Activated naive CD8-positive, alpha-beta T cell (primary cell): Measurements from ENCODE around the gene FAM53A.

Experiments
- H3K27ac Mint-ChIP-seq: one replicate; pipeline ENCODE4 v1.8.0; 2021; ENCODE audit warnings: mixed read lengths
- H3K27me3 Mint-ChIP-seq: one replicate; pipeline ENCODE4 v1.8.0; 2021; ENCODE audit warnings: mixed read lengths
- H3K36me3 Mint-ChIP-seq: one replicate; pipeline ENCODE4 v1.8.0; 2021; ENCODE audit warnings: mixed read lengths
- H3K4me1 Mint-ChIP-seq: one replicate; pipeline ENCODE4 v1.8.0; 2021; ENCODE audit warnings: low read depth, mixed read lengths
- H3K4me3 Mint-ChIP-seq: one replicate; pipeline ENCODE4 v1.8.0; 2021; ENCODE audit warnings: mild to moderate bottlenecking, mixed read lengths
- H3K9me3 Mint-ChIP-seq: one replicate; pipeline ENCODE4 v1.8.0; 2021; ENCODE audit warnings: low read depth, mixed read lengths

The FAM53A gene, protein sequence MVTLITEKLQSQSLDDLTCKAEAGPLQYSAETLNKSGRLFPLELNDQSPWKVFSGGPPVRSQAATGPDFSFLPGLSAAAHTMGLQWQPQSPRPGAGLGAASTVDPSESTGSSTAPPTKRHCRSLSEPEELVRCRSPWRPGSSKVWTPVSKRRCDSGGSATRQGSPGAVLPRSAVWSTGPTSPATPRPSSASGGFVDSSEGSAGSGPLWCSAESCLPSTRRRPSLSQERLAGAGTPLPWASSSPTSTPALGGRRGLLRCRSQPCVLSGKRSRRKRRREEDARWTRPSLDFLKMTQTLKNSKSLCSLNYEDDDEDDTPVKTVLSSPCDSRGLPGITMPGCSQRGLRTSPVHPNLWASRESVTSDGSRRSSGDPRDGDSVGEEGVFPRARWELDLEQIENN

DNA sequence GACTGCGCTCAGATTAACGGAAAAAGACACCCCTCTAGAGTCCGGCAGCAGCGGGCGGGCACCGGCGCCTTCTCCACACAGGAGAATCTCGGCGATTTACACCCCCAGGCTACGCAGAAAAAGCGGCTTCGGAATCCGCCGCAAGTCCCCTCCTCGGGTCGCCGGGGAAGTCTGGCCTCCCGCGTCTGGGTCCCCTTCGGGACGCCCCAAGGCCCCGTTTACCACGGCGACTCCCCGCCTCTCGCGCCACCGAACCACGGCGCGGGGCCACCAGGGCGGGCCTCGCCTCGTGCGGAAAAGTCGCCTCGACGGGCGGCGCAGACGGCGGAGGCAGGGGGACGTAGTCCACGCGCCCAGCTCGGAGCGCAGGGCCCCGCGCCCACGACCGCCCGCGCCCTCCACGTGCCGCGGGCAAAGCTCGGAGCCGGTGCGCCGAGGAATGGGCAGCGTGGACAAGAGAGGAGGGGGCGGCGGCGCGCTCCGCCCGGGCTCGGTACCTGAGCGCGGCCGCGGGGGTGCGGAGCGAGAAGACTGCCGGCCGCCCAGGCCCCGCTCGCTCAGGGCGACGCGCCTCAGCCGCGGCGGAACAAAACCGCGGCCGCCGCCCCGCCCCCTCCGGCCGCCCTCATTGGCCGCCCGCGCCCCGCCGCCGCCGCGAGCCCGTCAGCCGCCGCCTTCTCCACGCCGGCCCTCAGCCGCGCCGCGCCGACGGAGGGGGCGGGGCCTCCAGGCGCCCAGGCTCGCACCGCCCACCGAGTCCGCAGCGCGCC, at the start of gene FAM53A:
Gene FAM53A (minus strand): TSS at position 578 of the 770 bp plus-strand sequence. CDS start 15,572 bp downstream, outside the sequence.
- Mint-ChIP-seq H3K9me3 (no peaks in the 10 kb centered on the region), H3K4me1 (peaks cover 12% of the 10 kb centered on the region), H3K27ac (peak within 1 kb of the TSS; percentile 92), H3K4me3 (peak within 1 kb of the TSS; percentile 91), H3K27me3 (no peaks in the 10 kb centered on the region), H3K36me3 (no peaks in the 10 kb centered on the region)

DNA sequence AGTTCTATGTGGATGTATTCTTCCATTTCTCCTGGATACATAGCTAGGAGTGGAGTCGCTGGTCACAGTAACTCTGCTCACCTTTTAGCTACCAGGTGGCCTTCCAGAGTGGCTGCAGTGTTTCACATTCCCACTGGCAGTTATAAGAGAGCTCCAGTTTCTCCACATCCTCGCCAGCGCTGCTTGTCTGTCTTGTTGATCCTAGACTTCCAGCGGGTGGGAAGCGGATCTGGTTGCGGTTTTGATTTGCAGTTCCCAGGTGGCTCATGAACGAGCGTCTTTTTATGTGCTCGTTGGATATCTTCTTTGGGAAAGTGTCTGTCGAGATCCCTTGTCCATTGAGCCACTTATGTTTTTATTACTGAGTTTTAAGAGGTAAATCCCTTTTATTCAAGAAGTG, 48.8 kb upstream of the FAM53A start:
- Mint-ChIP-seq H3K27me3 (no peaks in the 10 kb centered on the region), H3K4me3 (no peak overlapping the region), H3K4me1 (peaks cover 17% of the 10 kb centered on the region), H3K9me3 (no peaks in the 10 kb centered on the region), H3K36me3 (peaks cover 1% of the 10 kb centered on the region), H3K27ac (no peak overlapping the region)

GRCh38 chr4:1731180-1731579, 47.1 kb upstream of the FAM53A start:
- Mint-ChIP-seq H3K27me3 (no peaks in the 10 kb centered on the region), H3K27ac (no peak overlapping the region), H3K4me1 (peaks cover 26% of the 10 kb centered on the region), H3K4me3 (no peak overlapping the region), H3K9me3 (no peaks in the 10 kb centered on the region), H3K36me3 (peaks cover 4% of the 10 kb centered on the region)

GRCh38 chr4:1730532-1731135, 46.5 kb upstream of the FAM53A start:
- Mint-ChIP-seq H3K36me3 (peaks cover 4% of the 10 kb centered on the region), H3K4me3 (no peak overlapping the region)

DNA sequence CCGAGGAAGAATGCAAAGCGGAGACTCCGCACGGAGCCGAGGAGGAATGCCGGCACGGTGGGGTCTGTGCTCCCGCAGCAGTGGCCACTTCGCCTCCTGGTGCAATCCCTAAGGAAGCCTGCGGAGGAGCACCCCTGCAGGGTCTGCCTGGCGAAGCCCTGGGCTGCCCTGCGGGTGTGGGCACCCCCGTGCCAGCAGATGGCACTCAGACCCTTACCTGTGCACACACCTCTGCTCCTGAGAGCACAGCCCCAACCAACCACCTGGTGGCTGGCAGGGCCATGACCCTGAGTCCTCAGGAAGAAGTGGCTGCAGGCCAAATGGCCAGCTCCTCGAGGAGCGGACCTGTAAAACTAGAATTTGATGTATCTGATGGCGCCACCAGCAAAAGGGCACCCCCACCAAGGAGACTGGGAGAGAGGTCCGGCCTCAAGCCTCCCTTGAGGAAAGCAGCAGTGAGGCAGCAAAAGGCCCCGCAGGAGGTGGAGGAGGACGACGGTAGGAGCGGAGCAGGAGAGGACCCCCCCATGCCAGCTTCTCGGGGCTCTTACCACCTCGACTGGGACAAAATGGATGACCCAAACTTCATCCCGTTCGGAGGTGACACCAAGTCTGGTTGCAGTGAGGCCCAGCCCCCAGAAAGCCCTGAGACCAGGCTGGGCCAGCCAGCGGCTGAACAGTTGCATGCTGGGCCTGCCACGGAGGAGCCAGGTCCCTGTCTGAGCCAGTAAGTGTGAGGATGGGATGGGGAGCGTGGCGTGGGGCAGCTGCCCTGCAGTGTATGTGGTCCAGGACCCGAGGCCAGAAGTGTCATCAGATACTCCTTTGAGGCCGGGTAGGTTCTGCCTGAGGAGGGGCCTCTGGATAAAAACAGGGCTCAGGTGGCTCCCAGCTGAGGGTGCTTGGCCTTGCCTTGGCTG, 44.2 kb upstream of the FAM53A start:
- Mint-ChIP-seq H3K4me3 (no peak overlapping the region), H3K9me3 (no peaks in the 10 kb centered on the region), H3K27ac (no peak overlapping the region), H3K36me3 (peaks cover 5% of the 10 kb centered on the region), H3K4me1 (peaks cover 47% of the 10 kb centered on the region), H3K27me3 (no peaks in the 10 kb centered on the region)

More at GRCh38 chr4:1730532-1731135, 46.5 kb upstream of the FAM53A start:
- H3K4me1 Mint-ChIP-seq: peaks cover 30% of the 10 kb centered on the region
- H3K9me3 Mint-ChIP-seq: no peaks in the 10 kb centered on the region
- H3K27ac Mint-ChIP-seq: no peak overlapping the region
- H3K27me3 Mint-ChIP-seq: no peaks in the 10 kb centered on the region

GRCh38 chr4:1727117-1728031, 43.3 kb upstream of the FAM53A start:
- H3K9me3 Mint-ChIP-seq: no peaks in the 10 kb centered on the region
- peaks cover 56% of the 10 kb centered on the region for H3K4me1 Mint-ChIP-seq
- H3K27me3 Mint-ChIP-seq: no peaks in the 10 kb centered on the region
- H3K36me3 Mint-ChIP-seq: peaks cover 9% of the 10 kb centered on the region
- H3K27ac Mint-ChIP-seq: no peak overlapping the region
- H3K4me3 Mint-ChIP-seq: no peak overlapping the region

GRCh38 chr4:1726146-1726934, 42.2 kb upstream of the FAM53A start:
- no peaks in the 10 kb centered on the region for H3K27me3 Mint-ChIP-seq
- peak overlapping the region; percentile 70 for H3K27ac Mint-ChIP-seq
- H3K36me3 Mint-ChIP-seq: peaks cover 9% of the 10 kb centered on the region
- H3K9me3 Mint-ChIP-seq: no peaks in the 10 kb centered on the region
- H3K4me1 Mint-ChIP-seq: peaks cover 58% of the 10 kb centered on the region
- peak overlapping the region; percentile 72 for H3K4me3 Mint-ChIP-seq

DNA sequence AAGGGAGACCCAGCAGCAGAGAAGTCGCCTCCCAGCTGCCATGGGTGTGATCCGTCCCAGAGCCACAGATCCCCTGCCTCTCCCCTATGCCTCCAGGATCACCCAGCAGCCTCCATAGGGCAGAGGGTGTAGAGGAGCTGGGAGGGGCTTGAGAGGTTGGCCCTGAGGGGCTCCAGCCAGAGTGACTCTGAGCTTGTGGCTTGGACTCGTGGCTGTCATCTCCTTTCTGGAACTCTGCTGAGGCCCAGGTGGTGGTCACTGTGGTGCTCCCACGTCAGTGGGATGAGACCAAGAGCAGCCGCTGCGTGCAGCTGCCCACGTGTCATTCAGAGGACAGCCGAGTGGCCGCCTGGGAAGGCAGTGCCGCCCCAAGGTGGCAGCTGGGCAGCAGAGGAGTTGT, 41.4 kb upstream of the FAM53A start:
- Mint-ChIP-seq H3K27me3 (no peaks in the 10 kb centered on the region), H3K27ac (peak overlapping the region; percentile 76), H3K4me1 (peaks cover 54% of the 10 kb centered on the region)

DNA sequence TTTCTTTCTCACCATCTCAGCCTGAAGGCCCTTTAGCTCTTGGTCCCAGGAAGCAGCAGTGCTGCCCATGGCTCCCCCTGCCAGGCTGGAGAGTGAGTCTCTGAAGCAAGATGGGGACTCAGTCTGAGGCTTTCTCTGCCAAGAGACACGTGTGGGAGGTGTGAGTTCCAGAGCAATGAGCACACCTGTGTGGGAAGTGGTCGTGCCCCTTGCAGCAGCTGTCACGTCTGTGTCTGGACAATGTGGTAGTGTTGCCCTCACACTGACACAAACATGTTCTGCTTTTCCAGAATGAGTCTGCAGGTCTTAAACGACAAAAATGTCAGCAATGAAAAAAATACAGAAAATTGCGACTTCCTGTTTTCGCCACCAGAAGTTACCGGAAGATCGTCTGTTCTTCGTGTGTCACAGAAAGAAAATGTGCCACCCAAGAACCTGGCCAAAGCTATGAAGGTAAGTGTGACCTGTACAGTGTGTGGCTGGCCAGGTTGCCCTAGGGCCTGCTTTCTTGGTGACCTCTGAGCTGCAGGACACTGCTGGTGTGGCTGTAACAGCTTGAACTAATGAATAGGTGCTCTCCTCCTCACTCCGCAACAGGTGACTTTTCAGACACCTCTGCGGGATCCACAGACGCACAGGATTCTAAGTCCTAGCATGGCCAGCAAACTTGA, 39.2 kb upstream of the FAM53A start:
- peaks cover 57% of the 10 kb centered on the region for H3K4me1 Mint-ChIP-seq

More for the DNA sequence above, 41.4 kb upstream of the FAM53A start:
- H3K9me3 Mint-ChIP-seq: no peaks in the 10 kb centered on the region
- peaks cover 9% of the 10 kb centered on the region for H3K36me3 Mint-ChIP-seq
- H3K4me3 Mint-ChIP-seq: peak overlapping the region; percentile 95

DNA sequence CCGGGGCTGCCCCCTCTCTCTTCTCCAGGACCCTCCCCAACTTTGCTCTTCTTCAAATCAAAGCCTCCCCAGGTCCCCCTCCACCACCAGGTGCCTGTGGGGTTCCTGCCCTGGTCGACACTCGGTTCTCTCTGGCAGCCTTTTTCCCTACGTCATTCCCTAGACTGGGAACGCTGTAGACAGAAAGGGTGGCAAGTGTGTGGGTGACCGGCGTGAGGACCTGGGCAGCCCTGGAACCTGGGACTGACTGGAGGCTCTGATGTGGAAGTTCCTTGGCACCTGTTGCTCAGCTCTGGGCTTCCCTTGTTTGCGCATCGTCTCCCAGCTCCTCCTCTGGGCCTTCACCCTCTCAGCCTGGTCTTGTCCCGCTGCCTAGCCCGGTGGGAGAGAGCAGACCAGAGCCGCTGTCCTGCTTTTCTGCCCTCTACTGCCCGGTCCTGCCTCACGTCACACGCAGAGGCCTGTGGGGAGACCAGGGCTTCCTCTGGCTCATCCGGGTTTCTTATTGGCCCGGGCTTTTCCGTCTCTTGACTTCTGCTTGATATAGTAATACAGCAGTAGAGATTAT, 38.5 kb upstream of the FAM53A start:
- Mint-ChIP-seq H3K9me3 (no peaks in the 10 kb centered on the region), H3K27ac (peak overlapping the region; percentile 99), H3K36me3 (peaks cover 9% of the 10 kb centered on the region), H3K4me1 (peaks cover 57% of the 10 kb centered on the region), H3K27me3 (no peaks in the 10 kb centered on the region), H3K4me3 (peak overlapping the region; percentile 95)

More for the DNA sequence above, 39.2 kb upstream of the FAM53A start:
- H3K36me3 Mint-ChIP-seq: peaks cover 9% of the 10 kb centered on the region
- peak overlapping the region; percentile 99 for H3K27ac Mint-ChIP-seq
- H3K27me3 Mint-ChIP-seq: no peaks in the 10 kb centered on the region
- H3K9me3 Mint-ChIP-seq: no peaks in the 10 kb centered on the region
- H3K4me3 Mint-ChIP-seq: peak overlapping the region; percentile 95

- Mint-ChIP-seq H3K9me3 (no peaks in the 10 kb centered on the region), H3K27me3 (no peaks in the 10 kb centered on the region), H3K36me3 (peaks cover 9% of the 10 kb centered on the region), H3K4me3 (peak overlapping the region; percentile 95), H3K27ac (peak overlapping the region; percentile 99), H3K4me1 (peaks cover 54% of the 10 kb centered on the region)
Observed at GRCh38 chr4:1721666-1722550, 37.8 kb upstream of the FAM53A start.
